GM12891 (cell line): ENCODE measurements around the gene TBPL2.

ENCODE experiments used
- DNase-seq: peaks from one replicate; pipeline ENCODE4 v3.0.0; 2011; ENCODE audit warnings: low spot score; ENCODE audit not compliant: insufficient read length
- FAIRE-seq: peaks from 2 replicates; lab custom pipeline; 2011; peaks lifted over from hg19 to GRCh38; lab: Jason Lieb, UNC
- PAX5 ChIP-seq: IDR thresholded peaks from 2 replicates; pipeline ENCODE4 v1.6.1; 2011; ENCODE audit warnings: low read length, moderate library complexity, mild to moderate bottlenecking; ENCODE audit not compliant: insufficient read depth, severe bottlenecking
- POLR2A ChIP-seq: IDR thresholded peaks from 2 replicates; pipeline ENCODE4 v1.6.1; 2011; ENCODE audit warnings: low read depth, low read length, control low read depth
- POLR2AphosphoS5 ChIP-seq: IDR thresholded peaks from 2 replicates; pipeline ENCODE4 v1.6.1; 2011; ENCODE audit warnings: low read depth, low read length, control low read depth
- POU2F2 ChIP-seq: IDR thresholded peaks from 2 replicates; pipeline ENCODE4 v1.6.1; 2011; ENCODE audit warnings: low read depth, mild to moderate bottlenecking, control low read depth, low read length, moderate library complexity
- SPI1 ChIP-seq: IDR thresholded peaks from 2 replicates; pipeline ENCODE4 v1.6.1; 2011; ENCODE audit warnings: low read depth, low read length, control low read depth
- TAF1 ChIP-seq: IDR thresholded peaks from 2 replicates; pipeline ENCODE4 v1.6.1; 2011; ENCODE audit warnings: low read depth, low read length, control low read depth

TBPL2 gene

DNA sequence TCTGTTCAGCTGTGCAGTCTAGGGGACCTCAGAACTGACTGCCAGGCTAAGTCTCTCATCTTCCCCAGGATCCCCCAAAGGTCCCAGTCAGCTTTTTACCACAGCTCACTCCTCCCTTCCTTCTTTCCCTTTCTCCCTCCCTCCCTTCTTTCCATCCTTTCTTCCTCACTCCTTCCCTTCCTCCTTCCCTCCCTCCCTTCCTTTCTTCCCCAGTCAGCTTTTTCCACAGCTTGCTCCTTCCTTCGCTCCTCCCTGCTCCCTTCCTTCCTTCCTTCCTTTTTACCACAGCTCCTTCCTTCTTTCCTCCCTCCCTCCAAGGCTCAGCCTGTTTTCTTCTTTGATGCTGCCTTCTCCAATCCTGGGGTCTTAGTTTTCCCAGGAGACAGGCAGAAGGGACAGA is 68.0 kb downstream of the TBPL2 start:
- no peak for TF ChIP-seq SPI1
- no peak for TF ChIP-seq POLR2AphosphoS5
- TF ChIP-seq POLR2A = no peak
- no peak for TF ChIP-seq PAX5
- TF ChIP-seq TAF1 = no peak
- TF ChIP-seq POU2F2 = no peak
- no peak for FAIRE-seq
- DNase-seq = no peak

DNA sequence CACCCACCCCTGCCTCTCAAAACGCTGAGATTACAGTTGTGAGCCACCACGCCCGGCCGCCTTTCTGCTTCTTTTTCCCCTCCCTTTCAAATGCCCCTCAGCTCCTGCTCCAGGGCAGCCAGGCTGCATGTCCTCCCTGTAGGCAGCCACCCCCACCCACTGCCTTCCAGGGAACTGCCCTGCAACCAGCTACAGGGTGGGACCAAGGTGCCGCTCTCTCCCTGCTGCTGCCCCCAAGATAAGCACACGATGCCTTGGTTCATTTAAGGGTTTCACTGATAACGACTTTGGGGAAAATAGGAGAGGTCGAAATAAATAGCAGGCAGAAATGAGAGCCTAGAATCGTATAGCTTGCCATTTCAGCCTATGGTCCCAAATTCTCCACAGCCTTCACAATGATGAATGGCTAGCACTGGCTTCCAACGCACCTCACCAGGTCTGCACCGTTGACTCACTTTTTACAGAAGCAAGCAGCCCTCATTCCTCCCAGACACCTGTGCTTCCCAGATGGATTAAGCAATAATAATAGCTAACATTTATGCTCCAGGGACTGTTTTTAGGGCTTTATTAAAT is 69.4 kb downstream of the TBPL2 start:
- FAIRE-seq (no peak), DNase-seq (no peak)
- TF ChIP-seq POLR2AphosphoS5 = no peak
- TF ChIP-seq POU2F2 = no peak
- TF ChIP-seq POLR2A = no peak
- no peak for TF ChIP-seq PAX5
- TF ChIP-seq SPI1 = no peak
- TF ChIP-seq TAF1 = no peak

DNA sequence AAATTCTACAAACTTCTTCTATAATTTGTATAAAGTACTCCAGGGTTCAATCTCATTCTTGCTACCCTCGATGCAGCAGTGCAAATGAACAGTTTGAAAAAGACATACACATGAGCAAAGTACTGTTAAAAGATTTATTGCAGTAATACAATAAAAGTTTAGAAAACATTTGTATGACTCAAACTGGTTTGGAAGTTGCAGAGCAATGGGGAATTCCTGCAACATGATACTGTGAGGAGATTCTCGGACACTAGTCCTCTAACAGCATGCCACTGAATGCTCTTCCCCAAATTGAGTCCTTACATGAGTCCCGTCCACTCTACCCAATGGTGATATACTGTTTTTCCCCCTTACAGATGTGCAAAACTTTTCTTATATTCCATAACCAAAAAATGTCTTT is 74.1 kb downstream of the TBPL2 start:
- DNase-seq = no peak
- FAIRE-seq = no peak
- TF ChIP-seq TAF1 (no peak), POLR2A (no peak), POLR2AphosphoS5 (no peak), SPI1 (no peak), POU2F2 (no peak), PAX5 (no peak)
